HTERT RPE-1 (cell line): ENCODE measurements around the gene TMCC2.

ENCODE experiments used
- in situ Hi-C: fragments of 300-500 bp; cut with MboI; formaldehyde crosslinking; loops from 4 replicates; pipeline ENCODE4 v1.14.3; 2020; ENCODE audit warnings: low sequenced_read_pairs

Gene TMCC2

DNA sequence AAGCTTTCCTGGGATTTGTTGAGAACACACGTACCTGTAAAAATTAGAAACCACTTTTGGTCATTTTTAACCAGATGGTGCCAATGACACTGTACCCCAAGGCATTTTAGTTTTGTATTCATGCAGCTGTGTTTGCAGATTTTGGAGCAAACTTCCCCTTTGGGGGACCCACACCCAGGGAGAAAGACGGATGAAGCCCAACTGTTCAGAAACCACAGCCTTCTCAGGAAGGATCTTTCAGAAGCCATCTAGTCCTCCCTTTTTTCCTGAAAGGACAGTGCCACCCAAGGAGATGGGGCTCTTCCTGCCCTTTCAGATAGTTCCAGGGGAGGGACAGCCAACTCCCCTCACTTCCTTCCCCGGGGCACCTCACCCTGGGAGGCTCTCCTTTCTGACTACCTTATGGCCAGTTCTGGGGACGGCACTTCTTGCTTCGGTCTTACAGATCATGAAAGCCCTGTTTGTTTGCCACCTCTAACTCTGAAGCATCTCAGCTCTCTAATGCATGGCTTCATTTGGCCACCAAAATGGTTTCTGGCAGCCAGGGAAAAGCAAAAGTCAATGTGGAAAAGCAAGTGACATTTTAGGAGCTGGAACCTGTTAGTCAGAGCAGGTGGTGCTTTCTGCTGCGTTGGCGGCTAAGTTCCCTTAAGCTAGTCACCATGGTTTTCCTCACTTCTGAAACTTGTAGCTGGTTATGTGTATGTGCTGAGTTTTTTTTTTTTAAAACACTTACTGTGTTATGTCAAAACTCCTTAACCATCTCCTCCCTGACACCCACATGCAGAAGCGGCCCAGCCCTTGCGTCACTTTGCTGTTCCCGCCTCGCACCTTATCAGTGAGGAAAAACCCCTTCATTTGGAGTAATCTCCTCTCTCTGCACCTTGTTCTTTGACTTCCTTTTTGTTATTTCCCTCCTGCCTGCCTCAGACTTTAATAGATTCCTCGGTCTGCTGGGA, 10.1 kb downstream of the TMCC2 start:
- in situ Hi-C loops = no loop called here

DNA sequence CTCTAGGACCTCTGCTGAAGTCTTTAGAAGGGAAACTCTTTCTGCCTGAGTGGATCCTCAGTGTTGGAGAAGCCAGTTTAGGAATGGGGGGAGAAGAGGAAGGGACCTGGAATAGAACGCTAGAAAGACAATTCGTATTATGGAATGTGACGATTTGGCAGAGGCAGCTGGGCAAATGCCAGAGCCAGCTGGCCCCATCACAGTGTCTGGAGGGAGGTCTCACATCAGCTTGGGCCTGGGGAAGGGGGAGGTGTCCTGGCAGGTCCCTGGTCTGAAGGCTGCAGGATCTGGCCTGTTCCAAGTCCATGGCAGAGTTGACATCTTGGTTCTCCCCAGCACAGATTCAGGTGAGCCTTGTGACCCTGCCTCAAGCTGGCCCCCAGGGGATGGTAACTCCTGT, 11.3 kb downstream of the TMCC2 start:
- in situ Hi-C loops = no loop called here

GRCh38 chr1:205240118-205240517, 12.4 kb downstream of the TMCC2 start:
- in situ Hi-C loops = no loop called here

- in situ Hi-C loops = no loop called here
Measured at GRCh38 chr1:205240569-205240968, 12.8 kb downstream of the TMCC2 start.

GRCh38 chr1:205241366-205242030, 13.8 kb downstream of the TMCC2 start:
- in situ Hi-C loops = no loop called here

- in situ Hi-C loops = no loop called here
Measured at GRCh38 chr1:205243350-205244191, 15.8 kb downstream of the TMCC2 start.

- in situ Hi-C loops = no loop called here
Measured at GRCh38 chr1:205244384-205244783, 16.6 kb downstream of the TMCC2 start.

- in situ Hi-C loops = no loop called here
Measured at GRCh38 chr1:205245096-205245495, 17.4 kb downstream of the TMCC2 start.

- in situ Hi-C loops = no loop called here
Measured at GRCh38 chr1:205246351-205247119, 18.8 kb downstream of the TMCC2 start.

- in situ Hi-C loops = no loop called here
Measured at GRCh38 chr1:205247130-205247921, 19.6 kb downstream of the TMCC2 start.

DNA sequence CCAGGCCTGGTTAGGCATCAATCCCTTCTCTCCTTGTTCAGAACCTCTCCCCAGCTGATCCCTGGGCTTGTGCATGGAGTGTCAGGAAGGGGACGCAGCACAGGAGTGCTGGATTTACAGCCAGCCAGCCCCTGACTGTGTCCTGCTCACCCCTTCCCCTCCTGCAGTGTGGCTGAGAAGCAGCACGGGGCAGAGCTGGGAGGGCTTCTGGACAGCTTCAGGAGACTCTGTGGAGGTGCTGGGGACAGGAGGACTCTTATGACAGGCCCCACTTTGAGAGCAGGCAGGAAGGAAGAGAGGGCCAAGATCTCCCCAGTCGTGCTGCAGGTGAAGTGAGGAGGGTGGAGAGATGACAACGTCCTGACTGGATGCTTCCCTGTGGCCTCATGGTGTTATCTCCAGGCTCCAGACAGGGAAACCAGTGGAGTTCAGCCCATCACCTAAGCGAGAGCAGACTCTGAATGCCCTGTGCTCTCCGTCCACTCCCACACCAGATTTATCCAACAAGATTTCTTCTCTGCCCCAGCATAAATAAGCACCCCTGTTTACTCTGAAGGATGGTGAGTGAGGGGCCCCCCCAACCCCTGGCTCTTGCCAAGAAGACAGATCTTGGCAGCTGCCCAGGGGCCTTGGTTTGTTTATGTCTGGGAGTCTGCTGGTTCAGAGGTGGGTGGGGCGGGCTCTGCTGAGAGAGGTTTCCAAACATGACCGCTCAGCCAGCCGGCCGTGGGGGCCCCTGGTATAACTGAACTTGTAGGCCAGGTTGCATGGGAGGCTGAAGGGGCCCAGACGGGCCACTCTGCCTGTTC, 21.3 kb downstream of the TMCC2 start:
- in situ Hi-C loops = no loop called here

GRCh38 chr1:205249651-205250050, 21.9 kb downstream of the TMCC2 start:
- in situ Hi-C loops = no loop called here

- in situ Hi-C loops = no loop called here
Measured at GRCh38 chr1:205250699-205251098, 23.0 kb downstream of the TMCC2 start.

DNA sequence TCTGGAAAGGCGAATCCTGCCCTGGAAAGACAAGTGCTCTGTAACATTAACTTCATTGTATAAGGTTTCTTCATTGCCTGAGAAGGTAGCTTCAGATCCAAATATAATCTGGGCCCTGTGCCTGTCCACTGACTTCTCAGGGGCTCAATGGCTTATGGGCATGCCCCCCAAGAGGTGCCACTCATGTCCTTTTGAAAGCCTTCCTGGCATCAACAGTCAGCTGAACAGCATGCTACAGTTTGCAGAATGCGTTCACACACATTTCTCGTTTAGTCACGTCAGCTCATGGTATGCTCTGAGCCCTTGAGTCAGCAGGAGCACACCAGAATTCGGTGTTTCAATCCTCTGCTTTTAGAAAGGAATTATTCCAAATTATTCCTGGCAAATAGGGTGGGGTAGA, 23.8 kb downstream of the TMCC2 start:
- in situ Hi-C loops = no loop called here

DNA sequence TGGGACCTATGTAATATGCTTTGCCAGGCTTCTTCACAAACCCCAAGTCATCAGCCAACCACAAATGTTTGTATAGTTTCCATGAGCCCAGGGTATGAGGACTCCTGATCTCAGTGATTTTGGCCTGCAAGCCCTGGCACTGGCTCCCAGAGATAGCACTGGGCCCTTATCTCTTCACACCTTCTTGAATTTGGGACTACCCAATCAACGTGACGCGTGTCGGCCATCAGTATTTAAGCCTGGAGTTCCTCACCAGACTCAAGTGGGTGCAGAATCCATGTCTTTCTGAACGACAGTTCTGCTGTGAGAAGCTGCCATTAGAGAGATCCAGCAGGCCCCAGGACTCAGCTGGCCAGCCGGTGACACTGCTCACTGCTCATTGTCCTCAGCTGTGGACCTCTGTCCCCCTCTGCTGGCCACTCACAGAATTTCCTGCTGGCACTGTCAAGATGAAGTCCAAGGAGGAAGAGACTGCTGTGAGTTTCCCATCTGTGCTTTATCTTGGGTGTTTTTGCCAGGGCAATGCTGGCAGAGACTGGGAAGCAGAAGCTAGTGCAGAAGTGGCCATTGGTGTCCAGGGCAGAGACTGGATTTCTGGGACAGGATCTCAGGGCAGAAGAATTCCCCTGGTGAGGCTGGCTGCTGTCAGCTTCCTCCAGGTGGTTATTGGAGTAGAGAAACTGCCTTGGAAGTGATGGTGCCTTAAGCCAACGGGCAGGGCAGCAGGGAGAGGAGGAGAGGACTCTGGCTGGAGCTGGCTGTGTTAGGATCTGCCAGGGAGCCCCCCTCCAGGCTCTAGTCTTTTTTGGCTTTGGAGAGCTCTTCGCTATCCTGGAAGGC, 28.4 kb downstream of the TMCC2 start:
- in situ Hi-C loops = no loop called here

DNA sequence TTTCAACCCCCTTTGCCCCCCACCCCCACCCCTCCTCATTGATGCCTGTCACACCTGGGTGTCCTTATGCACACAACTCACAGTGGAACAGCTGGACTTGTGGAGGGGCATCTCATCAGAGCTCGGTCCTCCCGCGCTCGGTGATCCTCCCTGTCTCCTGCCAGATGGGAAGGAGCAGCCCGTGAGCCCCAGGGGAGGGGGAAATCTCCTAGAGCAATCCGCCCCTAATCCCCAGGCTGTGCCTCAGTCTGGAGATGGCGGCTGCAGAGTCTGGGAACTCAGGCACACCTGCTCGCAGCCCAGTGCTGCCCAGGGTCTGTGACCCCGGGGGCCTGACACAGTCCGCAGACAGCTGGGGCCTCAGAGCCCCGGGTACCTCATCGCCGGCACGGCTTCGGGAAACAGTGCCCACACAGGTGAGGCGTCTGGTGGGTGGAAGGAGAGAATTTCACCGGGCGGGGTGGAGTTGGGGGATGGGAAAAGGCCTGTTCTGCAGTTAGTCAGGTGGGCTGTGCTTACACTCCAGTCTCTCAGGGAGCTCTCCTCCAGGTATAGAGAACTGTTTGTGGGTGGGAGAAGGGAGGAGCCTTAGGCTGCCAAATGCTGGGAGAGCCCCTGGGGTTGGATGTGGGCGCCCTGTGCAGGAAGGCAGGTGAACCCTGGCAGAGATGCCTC, 29.3 kb downstream of the TMCC2 start:
- in situ Hi-C loops = no loop called here

- in situ Hi-C loops = no loop called here
Measured at GRCh38 chr1:205257735-205258134, 30.0 kb downstream of the TMCC2 start.
